OCI-LY7 (cell line): ENCODE data around the gene CD47.

Experiments
- EZH2phosphoT487 ChIP-seq: fragments of 200-600 bp; sonication (generic); IDR thresholded peaks from 2 replicates; pipeline ENCODE4 v1.6.1; 2018; ENCODE audit warnings: low read depth, borderline replicate concordance, mild to moderate bottlenecking, mixed run types, antibody characterized with exemption, low read length, moderate library complexity, mixed read lengths
- TF ChIP-seq, protein P1 (sequence below): fragments of 200-600 bp; sonication (generic); conservative IDR thresholded peaks from 2 replicates; pipeline ENCODE4 v1.5.1; 2014; ENCODE audit warnings: mild to moderate bottlenecking, antibody characterized with exemption, low read length, moderate library complexity, mixed read lengths

DNA sequence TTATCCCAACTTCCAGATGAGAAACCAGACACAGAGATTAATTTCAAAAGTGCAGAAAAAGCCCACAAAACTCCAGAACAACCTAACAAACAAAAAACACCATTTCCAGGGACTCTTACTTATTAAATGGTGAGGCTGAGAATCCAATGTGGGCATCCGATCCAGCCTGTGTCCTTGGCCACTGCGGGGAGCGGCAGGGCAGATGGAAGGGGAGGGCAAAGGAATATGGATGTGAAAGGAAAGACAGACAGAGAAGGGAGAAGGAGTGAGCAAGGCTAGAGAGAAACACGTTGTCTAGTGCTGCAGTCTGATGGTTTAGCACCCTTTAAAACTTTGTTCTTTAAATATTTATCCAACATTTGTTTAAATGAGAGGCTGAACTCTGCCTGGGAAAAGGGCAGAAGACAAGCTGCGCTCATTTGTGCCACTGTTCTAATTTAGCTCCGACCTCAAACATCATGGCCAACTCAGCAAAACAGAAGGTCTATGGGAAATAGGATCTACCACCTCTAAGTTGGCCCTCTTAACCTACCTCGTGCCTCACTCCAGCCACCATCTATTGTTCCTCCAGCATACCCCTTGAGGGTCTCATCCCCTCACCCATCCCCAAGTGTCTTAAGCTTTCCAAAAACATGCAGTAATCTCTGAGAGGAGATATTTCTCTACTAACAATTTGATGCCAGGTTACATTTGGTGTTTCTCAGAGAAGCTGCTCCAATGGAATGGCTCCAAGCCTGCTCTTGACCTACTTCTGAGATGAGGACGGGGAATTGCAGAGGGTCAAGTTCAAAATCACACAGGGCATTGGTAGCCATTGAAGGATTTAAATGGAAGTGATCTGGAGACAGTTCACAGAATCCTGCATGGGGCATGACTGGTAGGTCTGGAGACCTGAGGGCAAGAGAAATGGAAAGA, 77.4 kb downstream of the CD47 start:
- TF ChIP-seq, protein P1, sequence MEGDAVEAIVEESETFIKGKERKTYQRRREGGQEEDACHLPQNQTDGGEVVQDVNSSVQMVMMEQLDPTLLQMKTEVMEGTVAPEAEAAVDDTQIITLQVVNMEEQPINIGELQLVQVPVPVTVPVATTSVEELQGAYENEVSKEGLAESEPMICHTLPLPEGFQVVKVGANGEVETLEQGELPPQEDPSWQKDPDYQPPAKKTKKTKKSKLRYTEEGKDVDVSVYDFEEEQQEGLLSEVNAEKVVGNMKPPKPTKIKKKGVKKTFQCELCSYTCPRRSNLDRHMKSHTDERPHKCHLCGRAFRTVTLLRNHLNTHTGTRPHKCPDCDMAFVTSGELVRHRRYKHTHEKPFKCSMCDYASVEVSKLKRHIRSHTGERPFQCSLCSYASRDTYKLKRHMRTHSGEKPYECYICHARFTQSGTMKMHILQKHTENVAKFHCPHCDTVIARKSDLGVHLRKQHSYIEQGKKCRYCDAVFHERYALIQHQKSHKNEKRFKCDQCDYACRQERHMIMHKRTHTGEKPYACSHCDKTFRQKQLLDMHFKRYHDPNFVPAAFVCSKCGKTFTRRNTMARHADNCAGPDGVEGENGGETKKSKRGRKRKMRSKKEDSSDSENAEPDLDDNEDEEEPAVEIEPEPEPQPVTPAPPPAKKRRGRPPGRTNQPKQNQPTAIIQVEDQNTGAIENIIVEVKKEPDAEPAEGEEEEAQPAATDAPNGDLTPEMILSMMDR, result no peak
- no peak for TF ChIP-seq EZH2phosphoT487
